GM12801 (cell line): ENCODE data around the gene SYNGR1.

ENCODE experiments used
- TF ChIP-seq, protein P1 (sequence below): IDR thresholded peaks from one replicate; pipeline ENCODE4 v1.5.1; 2011; ENCODE audit warnings: control low read depth; ENCODE audit not compliant: insufficient read length; ENCODE audit errors: extremely low read depth

Gene SYNGR1

DNA sequence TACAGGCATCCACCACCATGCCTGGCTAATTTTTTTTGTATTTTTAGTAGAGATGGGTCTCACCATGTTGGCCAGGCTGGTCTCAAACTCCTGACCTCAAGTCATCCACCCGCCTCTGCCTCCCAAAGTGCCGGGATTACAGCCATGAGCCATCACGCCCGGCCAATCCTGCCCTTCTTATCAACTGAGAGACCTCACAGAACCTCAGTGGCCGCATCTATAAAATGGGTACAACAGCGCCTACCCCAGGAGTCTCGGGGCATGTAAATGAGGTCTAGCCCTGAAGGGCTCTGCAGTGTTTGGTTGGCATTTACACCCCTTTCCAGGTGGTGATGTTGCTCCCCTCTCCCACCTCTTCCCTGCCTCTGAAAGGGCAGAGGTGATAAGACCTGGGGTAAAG, 11.7 kb downstream of the SYNGR1 start:
- TF ChIP-seq, protein P1, sequence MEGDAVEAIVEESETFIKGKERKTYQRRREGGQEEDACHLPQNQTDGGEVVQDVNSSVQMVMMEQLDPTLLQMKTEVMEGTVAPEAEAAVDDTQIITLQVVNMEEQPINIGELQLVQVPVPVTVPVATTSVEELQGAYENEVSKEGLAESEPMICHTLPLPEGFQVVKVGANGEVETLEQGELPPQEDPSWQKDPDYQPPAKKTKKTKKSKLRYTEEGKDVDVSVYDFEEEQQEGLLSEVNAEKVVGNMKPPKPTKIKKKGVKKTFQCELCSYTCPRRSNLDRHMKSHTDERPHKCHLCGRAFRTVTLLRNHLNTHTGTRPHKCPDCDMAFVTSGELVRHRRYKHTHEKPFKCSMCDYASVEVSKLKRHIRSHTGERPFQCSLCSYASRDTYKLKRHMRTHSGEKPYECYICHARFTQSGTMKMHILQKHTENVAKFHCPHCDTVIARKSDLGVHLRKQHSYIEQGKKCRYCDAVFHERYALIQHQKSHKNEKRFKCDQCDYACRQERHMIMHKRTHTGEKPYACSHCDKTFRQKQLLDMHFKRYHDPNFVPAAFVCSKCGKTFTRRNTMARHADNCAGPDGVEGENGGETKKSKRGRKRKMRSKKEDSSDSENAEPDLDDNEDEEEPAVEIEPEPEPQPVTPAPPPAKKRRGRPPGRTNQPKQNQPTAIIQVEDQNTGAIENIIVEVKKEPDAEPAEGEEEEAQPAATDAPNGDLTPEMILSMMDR: no peak

DNA sequence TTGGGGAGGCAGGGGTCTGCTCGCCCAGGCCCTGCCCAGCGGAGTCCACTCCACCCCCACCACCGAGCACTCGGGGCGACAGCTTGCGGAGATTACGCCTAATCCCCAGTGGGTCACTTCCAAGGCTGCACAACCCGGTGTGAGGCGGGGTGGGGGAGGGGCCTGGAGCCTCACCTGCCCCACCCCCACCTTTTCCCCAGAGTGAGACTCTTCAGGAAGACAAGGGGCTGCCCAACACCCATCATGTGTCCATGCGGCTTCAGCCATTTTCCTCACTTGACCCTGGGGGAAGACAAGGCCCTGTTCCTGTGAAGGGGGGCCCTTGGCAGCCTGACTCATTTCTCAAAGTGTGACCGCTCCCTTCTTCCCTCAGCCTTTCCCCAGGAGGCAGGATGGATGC, 12.5 kb downstream of the SYNGR1 start:
- TF ChIP-seq, protein P1: no peak

DNA sequence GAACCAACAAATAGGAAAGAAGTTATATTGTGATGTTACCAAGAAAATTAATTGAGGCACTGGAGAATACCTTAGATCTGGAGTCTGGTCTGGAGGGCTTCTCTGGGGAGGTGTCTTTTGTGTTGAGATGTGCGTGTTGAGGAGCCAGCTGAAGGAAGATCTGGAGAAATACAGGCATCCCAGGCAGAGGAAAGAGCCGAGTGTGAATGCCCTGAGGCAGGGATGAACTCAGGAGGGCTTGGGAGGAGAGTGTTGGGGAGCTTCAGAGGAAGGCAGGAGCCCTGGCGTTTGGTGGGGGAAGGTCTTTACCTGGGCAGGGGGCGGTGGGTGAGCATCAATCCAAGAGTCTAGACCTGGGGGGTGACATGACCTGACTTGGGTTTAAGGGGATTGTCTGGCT, 13.1 kb downstream of the SYNGR1 start:
- TF ChIP-seq, protein P1: no peak

DNA sequence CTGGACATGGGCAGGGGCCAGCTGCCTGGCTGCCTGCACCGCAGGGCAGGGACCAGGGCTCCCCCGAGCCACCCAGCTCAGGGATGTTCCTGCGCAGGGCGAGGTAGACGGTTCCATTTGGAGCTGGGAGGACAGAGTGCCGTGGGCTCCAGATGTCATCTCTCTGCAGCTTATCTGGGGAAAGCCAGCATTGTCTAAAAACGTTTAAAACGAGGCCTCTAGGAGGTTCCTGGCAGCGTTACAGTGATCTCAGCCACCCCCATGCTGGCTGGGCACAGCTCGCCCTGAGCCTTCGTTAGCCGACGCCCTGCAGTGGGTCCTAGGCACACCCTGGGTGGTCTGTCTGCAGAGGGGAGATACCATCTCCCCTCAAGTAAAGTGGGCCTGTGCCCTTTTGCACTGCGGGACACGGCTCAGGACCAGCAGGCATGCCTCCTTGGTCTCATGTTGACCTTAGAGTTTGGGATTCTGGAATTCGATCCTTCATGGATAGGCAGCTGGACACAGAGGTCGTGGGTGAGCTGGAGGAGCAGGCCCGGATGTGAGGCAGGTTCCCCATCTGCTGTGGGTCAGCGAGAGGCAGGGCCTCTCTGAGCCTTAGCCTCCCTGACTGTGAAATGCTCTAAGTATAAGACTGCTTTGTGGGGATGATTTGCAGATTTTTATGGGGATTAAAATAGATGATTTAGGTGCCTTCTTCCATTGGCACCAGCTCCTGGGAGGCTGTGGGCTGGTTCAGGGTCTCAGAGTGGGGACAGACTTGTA, 14.1 kb downstream of the SYNGR1 start:
- TF ChIP-seq, protein P1: no peak

DNA sequence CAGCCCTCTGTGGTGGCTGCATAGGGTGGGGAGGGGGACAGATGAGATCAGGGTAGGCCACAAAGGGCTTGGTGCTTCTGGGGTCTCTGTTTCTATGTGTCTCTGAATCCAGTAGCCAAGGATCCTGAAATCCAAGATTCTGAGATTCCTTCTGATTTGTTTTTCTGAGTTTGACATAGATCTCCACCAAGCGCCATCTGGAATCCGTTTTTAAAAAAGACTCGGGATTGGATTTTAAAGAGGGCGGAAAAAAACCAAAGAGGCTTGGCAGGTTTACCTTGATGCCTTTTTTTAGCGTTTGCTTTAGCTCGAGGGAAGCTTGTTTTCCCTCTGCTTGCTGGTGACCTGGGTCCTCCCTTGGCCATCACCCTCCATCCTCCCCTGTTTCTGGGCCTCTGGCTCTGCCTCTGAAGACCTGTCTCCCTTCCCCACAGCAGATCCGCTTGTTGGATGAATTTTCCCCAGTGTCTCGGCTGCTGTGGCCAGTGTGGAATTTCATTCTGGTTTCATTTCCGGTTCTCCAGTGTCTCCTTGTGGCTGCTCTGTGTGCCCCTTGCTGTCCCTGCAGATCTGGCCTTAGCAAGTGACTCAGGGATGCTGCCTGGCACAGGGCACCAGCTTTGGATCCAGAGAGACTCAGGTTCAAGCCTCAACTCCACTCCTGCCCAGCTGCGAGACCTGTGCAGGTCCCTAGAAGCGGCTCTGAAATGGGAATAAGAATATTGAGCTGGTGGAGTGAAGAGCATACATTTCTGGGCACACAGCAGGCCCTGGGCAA, 15.1 kb downstream of the SYNGR1 start:
- TF ChIP-seq, protein P1: no peak

DNA sequence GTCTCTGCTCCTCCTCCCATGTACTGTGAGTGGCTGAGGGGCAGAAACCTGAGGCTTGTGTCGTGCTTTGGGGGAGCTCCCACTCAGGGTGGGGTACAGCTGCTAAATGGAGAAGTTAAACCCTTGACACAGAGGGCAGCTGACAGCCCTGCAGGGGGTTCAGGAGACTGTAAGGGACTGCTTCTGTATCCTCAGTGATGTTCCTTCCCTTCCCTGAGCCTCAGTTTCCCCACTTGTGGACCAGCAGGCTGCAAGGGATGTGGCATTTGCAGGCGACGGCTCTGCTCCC, 15.6 kb downstream of the SYNGR1 start:
- TF ChIP-seq, protein P1: no peak

DNA sequence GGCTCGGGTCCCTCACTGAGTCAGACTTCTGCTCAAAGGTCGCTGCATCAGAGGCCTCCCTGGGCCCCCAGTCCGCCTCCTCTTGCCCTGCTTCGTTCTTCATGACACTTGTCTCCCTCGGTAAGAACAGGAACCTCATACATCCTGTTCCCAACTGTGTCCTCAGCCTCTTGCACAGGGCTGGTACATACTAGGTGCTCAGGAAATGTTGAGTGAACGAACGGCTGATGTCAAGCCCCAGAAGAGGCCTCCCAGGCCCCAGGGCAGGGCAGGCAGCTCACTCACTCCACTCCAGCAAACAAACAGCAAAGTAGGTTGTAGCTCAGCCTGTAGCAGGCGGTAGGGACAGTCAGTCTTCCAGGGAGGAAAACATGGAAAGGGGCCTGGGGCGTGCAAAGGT, 17.2 kb downstream of the SYNGR1 start:
- TF ChIP-seq, protein P1: no peak
